ENCODE measurements around the gene GNG14. TPM values are rescaled to one million over a fixed set of nuclear protein-coding genes. Genes with fewer than 3 reads are reported as not detected.

Gene GNG14
- total and polyA plus RNA-seq, 2 of the 4 experiments (the other 2 are of a cell fraction) = not detected

- Histone ChIP-seq H2AFZ (replicated peaks; ENCODE audit: low read length, poor library complexity) (peak overlapping the region; percentile 93), H2BK15ac (ENCODE audit: low read depth, low read length) (no peak overlapping the region), H3K23ac (ENCODE audit: low read depth, low read length) (no peak overlapping the region), H4K5ac (ENCODE audit: low read depth, low read length) (no peak overlapping the region), H2AK9ac (replicated peaks; ENCODE audit: low read depth, low read length, poor library complexity) (peak overlapping the region; percentile 89), H3K18ac (ENCODE audit: low read depth, low read length) (no peak overlapping the region), H2BK120ac (ENCODE audit: low read depth, low read length) (no peak overlapping the region), H3K4me3 (ENCODE audit: insufficient read depth, low read depth, low read length) (peak overlapping the region; percentile 80), H3K14ac (replicated peaks; ENCODE audit: low read depth, low read length) (no peak overlapping the region), H4K8ac (ENCODE audit: low read depth in 2 of 2, low read length in 2 of 2) (peak overlapping the region; percentile 88 to 97; a peak in 2 of 4 replicates), H3K9ac (ENCODE audit: low read depth, low read length) (peak overlapping the region; percentile 64), H2BK20ac (ENCODE audit: low read depth, low read length) (no peak overlapping the region), H3K4me2 (ENCODE audit: low read depth, low read length) (peak overlapping the region; percentile 90), H4K20me1 (ENCODE audit: insufficient read depth, low read length) (no peaks in the 10 kb centered on the region; the same call in 1 of the 2 replicates), H3K79me1 (ENCODE audit: low read depth in 1 of 2, low read length in 2 of 2) (peaks cover 7 to 27% of the 10 kb centered on the region in 2 experiments), H3K27me3 (ENCODE audit: control insufficient read depth, insufficient read depth, low read length) (no peaks in the 10 kb centered on the region), H3K4me1 (ENCODE audit: control insufficient read depth, insufficient read depth, low read length) (peaks cover 2% of the 10 kb centered on the region; the same call in 1 of the 2 replicates), H3K56ac (ENCODE audit: extremely low read depth, insufficient read depth, low read length) (no peak overlapping the region), H3K4ac (ENCODE audit: low read depth, low read length) (no peak overlapping the region), H3K36me3 (ENCODE audit: control insufficient read depth, insufficient read depth, low read length) (peaks cover 21% of the 10 kb centered on the region), H3K27ac (ENCODE audit: insufficient read depth, low read length) (peak overlapping the region; percentile 40; the same call in 1 of the 2 replicates), H4K91ac (ENCODE audit: insufficient read depth, low read depth, low read length) (no peak overlapping the region; the same call in 1 of the 2 replicates), H2AK5ac (ENCODE audit: low read depth, low read length) (no peak overlapping the region), H3K9me1 (ENCODE audit: insufficient read depth, low read length) (no peaks in the 10 kb centered on the region; the same call in 1 of the 2 replicates), H3K9me3 (ENCODE audit: control insufficient read depth, insufficient read depth, low read length) (no peaks in the 10 kb centered on the region), H2BK5ac (ENCODE audit: low read depth, low read length, poor library complexity, severe bottlenecking) (no peak overlapping the region)
- ChIA-PET POLR2A (ENCODE audit: unreplicated experiment) (interaction anchor here (0.6 to 0.8 kb wide), 2 partner anchors 11 to 85 kb away, joined by 3 to 6 read pairs; partner anchors contain the start of genes ZNF490 and ZNF791), CTCF (no interaction called here)
- no TSS peak for BruUV-seq (replicated peaks)
- DNase-seq = no peak
- intact Hi-C loops (cut with micrococcal nuclease) = no loop called here
- TF ChIP-seq NFE2L2 (IDR thresholded peaks at IDR 0.05; ENCODE audit: low read depth, low read length) = no peak
- no peak for TF ChIP-seq USF2 (IDR thresholded peaks at IDR 0.05; ENCODE audit: low read depth, low read length)
- no peak for TF ChIP-seq POLR2A (IDR thresholded peaks at IDR 0.05; ENCODE audit: low read depth, low read length)
- TF ChIP-seq MAZ (IDR thresholded peaks at IDR 0.05; ENCODE audit: borderline replicate concordance, low read depth, low read length) = no peak
- TF ChIP-seq MXI1 (IDR thresholded peaks at IDR 0.05; ENCODE audit: borderline replicate concordance, low read depth, low read length) = no peak
- dilution Hi-C loops (cut with HindIII; ENCODE audit: low sequenced_read_pairs, unreplicated experiment) = no loop called here
- WGBS, 2 experiments (ENCODE audit: extremely low coverage in 2 of 2, insufficient read length in 1 of 2) = 4% methylated on average over 23 of the region's 36 CpGs; no CpG with 5 or more reads in 1 of the 2 experiments
- in situ Hi-C loops (cut with MboI; ENCODE audit: low sequenced_read_pairs) = no loop called here
- no peak; the same call in 1 of the 2 replicates for ATAC-seq (ENCODE audit: low read depth)
These were observed 8.2 kb downstream of the GNG14 start for GRCh38 chr19:12695997-12696365.

Measured in IMR-90 (cell line).